ENCODE data around the gene CERS6. TPM values are rescaled to one million over a fixed set of nuclear protein-coding genes. Genes with fewer than 3 reads are reported as not detected.

Gene CERS6
- total RNA-seq, 1 donor from 2014 or later: 9.3 TPM

DNA sequence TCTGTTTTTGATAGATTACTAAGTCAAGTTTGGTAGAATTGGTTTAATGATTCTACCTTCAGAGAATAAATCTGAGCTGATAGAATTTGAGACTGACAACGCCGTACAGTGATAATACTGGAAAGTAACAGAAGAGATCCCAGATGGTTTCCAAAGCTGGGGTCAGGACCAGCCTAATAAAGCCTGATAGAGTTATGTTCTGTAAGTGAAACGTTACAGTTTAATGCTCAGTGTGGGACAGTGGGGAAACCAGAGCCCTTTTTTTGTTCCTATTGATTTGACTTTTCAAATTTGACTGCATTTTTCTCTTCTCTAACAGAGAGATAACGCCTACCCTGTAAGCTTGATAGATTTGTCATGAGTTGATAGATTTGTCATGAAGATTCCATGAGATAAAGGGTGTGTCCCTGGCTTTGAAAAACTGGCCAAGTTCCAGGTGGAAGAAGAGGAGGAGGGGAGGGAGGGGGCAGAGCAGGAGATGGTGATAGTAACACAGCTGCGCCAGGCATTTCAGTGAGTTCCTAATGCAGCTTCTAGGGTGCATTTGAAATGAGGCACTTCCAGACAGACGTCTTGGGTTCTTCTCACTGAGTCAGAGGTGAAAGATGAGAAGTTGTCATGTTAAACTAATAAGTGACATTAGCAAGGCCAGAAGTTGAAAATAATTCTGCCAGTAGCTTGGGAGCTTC lies 65.1 kb downstream of the CERS6 start:
- DNase-seq (ENCODE audit: low spot score) (no peak), ATAC-seq (no peak)
- intact Hi-C loops (cut with DNase I): no loop called here

DNA sequence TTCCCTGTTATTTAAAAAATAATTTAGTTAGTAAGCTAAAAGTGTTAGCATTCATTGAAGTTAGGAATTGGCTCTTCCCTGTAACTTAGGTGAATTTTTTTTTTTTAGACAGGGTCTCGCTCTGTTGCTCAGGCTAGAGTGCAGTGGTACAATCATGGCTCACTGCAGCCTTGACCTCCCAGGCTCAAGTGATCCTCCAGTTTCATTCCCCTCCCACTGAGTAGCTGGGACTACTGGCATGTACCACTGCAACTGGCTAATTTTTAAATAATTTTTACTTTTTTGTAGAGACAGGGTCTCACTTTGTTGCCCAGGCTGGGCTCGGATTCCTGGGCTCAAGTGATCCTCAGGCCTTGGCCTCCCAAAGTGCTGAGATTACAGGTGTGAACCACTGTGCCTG lies 66.4 kb downstream of the CERS6 start:
- no peak for ATAC-seq
- no peak for DNase-seq (ENCODE audit: low spot score)
- intact Hi-C loops (cut with DNase I): no loop called here

GRCh38 chr2:168524005-168524404 lies 67.9 kb downstream of the CERS6 start:
- DNase-seq (ENCODE audit: low spot score) (no peak), ATAC-seq (no peak)
- intact Hi-C loops (cut with DNase I): no loop called here

GRCh38 chr2:168525020-168525419 lies 68.9 kb downstream of the CERS6 start:
- no peak for DNase-seq (ENCODE audit: low spot score)
- intact Hi-C loops (cut with DNase I): no loop called here

DNA sequence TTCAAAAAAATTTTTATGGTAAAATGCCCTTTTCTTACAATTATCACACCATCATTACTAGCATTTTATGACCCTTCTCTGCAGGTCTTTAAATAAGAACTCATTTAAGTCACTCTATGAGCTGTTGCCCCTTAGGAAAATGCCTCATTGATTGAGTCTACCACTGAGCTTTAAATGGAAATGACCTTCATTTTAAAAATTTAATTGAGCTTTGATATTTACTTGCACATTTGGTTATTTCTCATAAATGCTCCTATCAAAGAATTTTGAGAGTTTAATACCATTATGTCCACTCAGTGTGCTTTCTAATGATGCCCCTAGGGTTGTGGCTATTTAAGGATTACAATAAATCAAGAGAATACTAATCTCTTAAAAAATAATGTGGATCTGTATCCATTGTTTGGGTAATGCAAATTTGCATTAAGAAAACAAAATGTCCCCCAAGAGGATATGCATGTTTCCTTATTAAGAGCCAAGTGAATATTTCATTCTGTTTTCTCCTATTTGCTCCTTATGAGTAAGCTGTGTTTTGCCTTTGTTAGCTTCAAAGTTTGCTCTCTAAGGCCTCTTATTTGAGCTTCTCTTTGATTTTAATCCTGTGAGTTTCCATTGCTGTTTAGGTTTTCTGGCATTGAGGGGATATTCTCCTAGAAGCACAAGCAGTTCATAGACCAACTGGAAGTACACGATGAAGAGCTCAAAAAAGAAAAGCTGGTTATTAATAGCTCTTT lies 69.8 kb downstream of the CERS6 start:
- intact Hi-C loops (cut with DNase I): no loop called here
- ATAC-seq (no peak), DNase-seq (ENCODE audit: low spot score) (no peak)

More at GRCh38 chr2:168525020-168525419, 68.9 kb downstream of the CERS6 start:
- ATAC-seq: no peak

GRCh38 chr2:168526641-168527040 lies 70.6 kb downstream of the CERS6 start:
- DNase-seq (ENCODE audit: low spot score) (no peak), ATAC-seq (peak; percentile 80)
- intact Hi-C loops (cut with DNase I): no loop called here

DNA sequence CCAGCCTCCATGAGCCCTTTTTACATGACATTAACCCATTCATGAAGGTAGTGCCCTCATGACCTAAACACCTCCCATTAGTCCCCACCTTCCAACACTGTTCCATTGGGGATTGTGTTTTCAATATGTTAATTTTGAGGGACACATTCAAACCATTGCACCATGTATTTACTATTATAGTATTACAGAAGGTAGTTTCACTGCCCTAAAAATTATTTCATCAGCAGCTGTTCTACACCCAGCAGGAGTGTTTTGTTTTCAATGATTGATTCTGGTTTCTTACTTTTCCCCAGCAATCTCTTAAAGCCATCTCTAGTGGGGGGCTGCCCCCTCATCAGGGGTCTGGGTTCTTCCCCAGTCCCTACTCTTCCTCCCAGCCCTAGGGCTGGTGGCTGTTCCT lies 71.9 kb downstream of the CERS6 start:
- no peak for ATAC-seq
- DNase-seq (ENCODE audit: low spot score): no peak
- intact Hi-C loops (cut with DNase I): no loop called here

DNA sequence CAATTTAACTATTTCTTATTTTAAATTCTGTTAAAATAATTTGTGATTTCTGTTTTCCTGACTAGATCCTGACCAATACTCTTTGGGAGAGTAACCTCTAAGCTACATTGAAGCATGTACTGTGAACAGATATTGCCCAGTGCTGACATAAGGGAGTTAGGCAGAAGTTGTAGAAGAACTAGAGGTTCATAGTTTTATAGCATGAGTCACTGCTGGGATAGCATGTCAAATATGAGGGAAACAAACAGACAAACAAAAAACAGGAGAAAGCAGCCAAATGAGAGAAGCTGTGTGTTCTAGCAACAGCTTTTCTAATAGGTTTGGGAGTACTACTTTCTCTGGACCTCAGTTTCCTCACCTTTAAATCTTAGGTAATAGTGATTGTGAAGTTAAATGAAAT lies 72.4 kb downstream of the CERS6 start:
- DNase-seq (ENCODE audit: low spot score): no peak
- ATAC-seq: no peak
- intact Hi-C loops (cut with DNase I): no loop called here

DNA sequence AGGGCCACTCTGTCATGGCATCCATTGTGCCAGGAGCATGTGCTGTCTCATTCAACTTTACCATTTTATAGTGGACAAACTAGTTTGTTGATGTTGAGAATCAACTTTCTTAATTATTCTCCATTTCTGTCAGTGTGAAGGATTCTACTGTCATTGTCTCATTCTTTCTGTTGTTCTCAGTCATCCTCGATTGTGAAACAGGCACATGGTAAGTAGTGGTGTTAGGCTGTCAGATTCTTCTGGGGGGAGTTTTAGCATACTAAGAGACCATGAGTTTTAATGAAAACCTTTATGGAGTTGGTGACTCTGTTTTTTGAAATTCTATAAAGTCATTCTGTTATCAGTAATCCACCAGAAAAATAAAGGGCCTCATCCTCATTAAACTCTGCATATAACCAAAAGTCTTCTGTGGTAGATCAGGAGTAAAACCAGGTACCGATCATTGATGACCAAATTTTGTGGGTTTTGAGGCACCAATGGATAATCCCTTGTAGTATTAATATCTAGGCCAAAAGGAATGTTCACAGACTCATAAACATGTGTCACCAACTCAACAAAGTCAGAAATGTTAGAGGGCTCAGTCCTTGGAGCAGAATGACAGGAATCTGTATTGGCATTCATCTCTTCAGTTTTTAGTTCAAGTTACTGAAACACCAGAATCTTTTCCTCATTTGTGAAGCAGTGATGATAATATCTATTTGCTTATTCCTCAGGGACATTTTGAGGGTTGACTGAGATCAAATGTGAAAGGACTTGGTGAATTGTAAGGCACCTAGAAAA lies 73.2 kb downstream of the CERS6 start:
- no peak for ATAC-seq
- intact Hi-C loops (cut with DNase I): no loop called here
- no peak for DNase-seq (ENCODE audit: low spot score)

GRCh38 chr2:168529900-168530561 lies 74.0 kb downstream of the CERS6 start:
- DNase-seq (ENCODE audit: low spot score) (no peak), ATAC-seq (no peak)
- intact Hi-C loops (cut with DNase I): no loop called here

DNA sequence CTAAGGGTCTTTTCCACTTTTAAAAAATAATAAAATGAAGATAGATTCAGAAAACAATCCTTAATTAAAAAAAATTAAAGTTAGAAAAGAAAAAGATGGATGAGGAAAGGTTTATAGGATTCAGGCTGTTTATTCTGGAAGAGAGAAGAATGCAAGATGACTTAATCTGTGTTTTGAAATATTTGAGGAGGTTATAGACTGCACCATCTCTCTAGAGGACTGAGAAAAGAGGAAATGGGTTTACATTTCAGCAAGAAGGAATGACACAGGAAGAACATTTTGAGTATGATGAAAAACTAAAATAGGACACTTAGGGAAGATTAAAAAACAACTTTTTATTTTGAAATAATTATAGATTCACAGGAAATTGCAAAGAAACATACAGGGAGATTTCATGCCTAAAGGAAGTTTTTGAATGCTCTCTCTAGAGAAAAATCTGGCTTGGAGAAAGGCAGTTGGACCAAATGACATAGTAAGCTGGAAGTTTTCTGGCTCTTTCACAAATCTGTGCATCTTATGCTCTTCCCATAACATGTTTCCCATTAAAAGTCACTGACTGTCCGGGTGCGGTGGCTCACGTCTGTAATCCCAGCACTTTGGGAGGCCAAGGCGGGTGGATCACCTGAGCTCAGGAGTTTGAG lies 75.0 kb downstream of the CERS6 start:
- intact Hi-C loops (cut with DNase I): no loop called here

GRCh38 chr2:168534926-168535325 lies 78.9 kb downstream of the CERS6 start:
- ATAC-seq: no peak
- intact Hi-C loops (cut with DNase I): no loop called here
- DNase-seq (ENCODE audit: low spot score): no peak

More for the DNA sequence above, 75.0 kb downstream of the CERS6 start:
- ATAC-seq: peak; percentile 72
- DNase-seq (ENCODE audit: low spot score): no peak

DNA sequence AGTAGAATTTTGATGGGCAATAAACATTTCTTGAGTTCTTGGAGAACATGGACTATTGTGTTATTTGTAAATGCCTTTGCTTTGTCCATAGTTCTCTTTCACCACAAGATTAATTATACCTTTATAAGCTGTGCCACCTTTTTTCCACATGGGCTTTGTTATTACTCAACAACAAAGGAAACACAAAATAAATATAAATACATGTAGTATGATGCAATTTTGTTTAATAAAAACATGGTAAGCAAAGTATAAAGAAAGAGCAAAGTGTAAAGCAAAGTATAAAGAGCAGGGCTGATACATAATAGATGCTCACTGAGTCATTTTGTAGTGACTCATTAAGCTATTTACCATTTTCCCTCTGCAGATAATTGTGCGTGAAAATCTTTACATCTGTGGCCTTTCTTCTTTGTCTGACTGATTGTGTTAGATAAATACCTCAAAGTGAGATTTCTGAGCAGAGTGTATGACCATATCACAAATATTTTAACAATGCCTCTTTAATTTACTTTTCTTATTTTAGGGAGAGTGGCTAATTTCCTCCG lies 80.9 kb downstream of the CERS6 start:
- intact Hi-C loops (cut with DNase I): no loop called here
- ATAC-seq (no peak), DNase-seq (ENCODE audit: low spot score) (no peak)

DNA sequence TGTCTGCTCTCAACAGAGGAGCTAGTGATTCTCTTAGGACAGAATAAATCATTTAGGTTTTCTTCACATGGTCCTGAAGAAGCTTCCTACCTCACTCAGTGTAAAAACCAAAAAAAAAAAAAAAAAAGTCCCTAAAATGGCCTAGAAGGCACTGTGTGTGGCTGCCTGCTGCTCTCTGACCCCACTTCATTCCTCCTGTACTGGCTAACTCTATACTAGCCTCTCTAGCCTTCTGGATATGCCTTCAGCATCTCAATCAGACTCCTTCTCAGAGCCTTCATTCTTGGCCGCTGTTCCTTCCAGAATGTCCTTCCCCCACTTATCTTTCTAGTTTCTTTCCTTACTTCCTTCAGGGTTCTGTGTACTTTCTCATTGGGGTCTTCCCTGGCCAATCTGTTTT lies 82.1 kb downstream of the CERS6 start:
- no peak for ATAC-seq
- intact Hi-C loops (cut with DNase I): no loop called here

DNA sequence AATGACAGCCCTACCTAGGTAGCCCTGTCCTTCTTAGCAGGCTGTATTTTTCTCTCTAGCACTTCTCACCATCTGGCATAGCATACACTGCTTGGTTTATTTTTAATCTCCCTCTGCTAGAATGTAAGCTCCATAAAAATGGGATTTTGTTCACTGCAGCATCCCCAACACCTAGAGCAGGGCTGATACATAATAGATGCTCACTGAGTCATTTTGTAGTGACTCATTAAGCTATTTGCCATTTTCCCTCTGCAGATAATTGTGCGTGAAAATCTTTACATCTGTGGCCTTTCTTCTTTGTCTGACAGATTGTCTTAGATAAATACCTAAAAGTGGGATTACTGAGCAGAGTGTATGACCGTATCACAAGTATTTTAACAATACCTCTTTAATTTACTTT lies 82.5 kb downstream of the CERS6 start:
- DNase-seq (ENCODE audit: low spot score) (no peak), ATAC-seq (no peak)
- intact Hi-C loops (cut with DNase I): no loop called here

More for the DNA sequence above, 82.1 kb downstream of the CERS6 start:
- DNase-seq (ENCODE audit: low spot score): no peak

GRCh38 chr2:168539945-168540344 lies 83.9 kb downstream of the CERS6 start:
- intact Hi-C loops (cut with DNase I): no loop called here
- no peak for ATAC-seq
- DNase-seq (ENCODE audit: low spot score): no peak

GRCh38 chr2:168541858-168542257 lies 85.8 kb downstream of the CERS6 start:
- intact Hi-C loops (cut with DNase I): no loop called here
- ATAC-seq (no peak), DNase-seq (ENCODE audit: low spot score) (no peak)

DNA sequence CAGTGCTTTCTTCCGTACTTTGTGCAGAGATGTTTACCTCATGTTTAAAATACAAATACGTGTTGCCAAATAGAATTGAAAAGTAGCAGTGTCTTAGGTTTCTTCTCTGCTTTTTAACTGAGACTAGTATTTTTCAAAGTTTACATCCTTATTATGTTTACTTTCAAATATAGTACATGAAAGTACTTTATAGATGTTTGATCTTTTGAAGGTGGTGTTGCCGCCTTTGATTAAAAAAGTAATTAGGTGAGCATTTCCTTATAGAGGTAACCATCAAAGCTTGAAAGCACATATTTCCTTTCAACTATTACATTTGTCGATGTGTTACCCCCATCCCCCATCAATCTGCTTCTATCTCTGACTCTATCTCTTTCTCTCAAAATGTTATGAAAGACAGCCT lies 87.0 kb downstream of the CERS6 start:
- ATAC-seq: no peak
- intact Hi-C loops (cut with DNase I): no loop called here
- DNase-seq (ENCODE audit: low spot score): no peak

DNA sequence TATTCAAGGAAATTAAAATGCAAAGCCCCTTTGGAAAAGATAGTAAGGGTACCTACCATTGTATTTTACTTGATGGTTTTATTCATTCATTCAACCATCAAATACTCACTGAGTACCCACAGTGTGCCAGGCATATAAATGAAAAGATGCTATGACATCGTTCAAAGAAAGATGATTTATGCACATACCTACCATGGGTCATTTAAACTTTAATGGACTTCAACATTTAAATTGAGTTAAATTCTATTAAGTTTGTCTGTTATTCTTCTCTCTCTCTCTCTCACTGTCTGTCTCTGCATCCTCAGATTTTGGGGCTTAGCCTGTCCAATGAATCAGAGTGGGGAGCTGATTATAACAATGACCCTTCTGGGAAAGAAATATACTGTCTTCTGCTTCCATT lies 87.9 kb downstream of the CERS6 start:
- intact Hi-C loops (cut with DNase I): no loop called here
- ATAC-seq (no peak), DNase-seq (ENCODE audit: low spot score) (no peak)

Measured in sciatic nerve (tissue), 2 donors.